Panc1 (cell line): ENCODE results near the gene DIPK1B. TPM values are rescaled to one million over a fixed set of nuclear protein-coding genes. Genes with fewer than 3 reads are reported as not detected.

Source experiments
- ATAC-seq: fragments of 200-7000 bp; cut with Tn5 transposase; 2 replicates; pipeline ENCODE4 v1.9.1; 2020; ENCODE audit warnings: mild to moderate bottlenecking, moderate library complexity
- BruUV-seq: library from RNA; stranded (reverse); fragments of 400-500 nt; replicated peaks from 2 replicates; lab custom pipeline; 2021; lab: Mats Ljungman, UMichigan
- CTCF ChIA-PET: fragments of 300-600 bp; sonication (Branson Sonifier 250); formaldehyde crosslinking; loops from one replicate; lab custom pipeline; 2022; ENCODE audit warnings: antibody characterized with exemption; lab: Charles Lee
- POLR2A ChIA-PET: fragments of 300-600 bp; sonication (Branson Sonifier 250); formaldehyde crosslinking; loops from one replicate; lab custom pipeline; 2022; ENCODE audit warnings: antibody characterized with exemption; lab: Charles Lee
- DNase-seq: peaks from one replicate; pipeline ENCODE4 v3.0.0-alpha.2; 2010; ENCODE audit warnings: low read depth, low spot score
- H3K27ac ChIP-seq: 2 replicates; pipeline ENCODE4 v1.5.1; 2011; ENCODE audit warnings: mild to moderate bottlenecking, low read length, inconsistent platforms
- H3K27me3 ChIP-seq: fragments of 200-500 bp; sonication (Bioruptor generic); 2 replicates; pipeline ENCODE4 v1.6.0; 2014; ENCODE audit warnings: low read length, inconsistent platforms; ENCODE audit not compliant: control insufficient read depth, insufficient read depth
- H3K36me3 ChIP-seq: fragments of 200-500 bp; sonication (Bioruptor generic); 2 replicates; pipeline ENCODE4 v1.5.1; 2014; ENCODE audit warnings: inconsistent platforms, mild to moderate bottlenecking, low read length, moderate library complexity; ENCODE audit not compliant: control insufficient read depth, insufficient read depth
- H3K4me1 ChIP-seq: 2 replicates; pipeline ENCODE4 v1.5.1; 2011; ENCODE audit warnings: inconsistent platforms, mild to moderate bottlenecking, low read length, moderate library complexity; ENCODE audit not compliant: control insufficient read depth, insufficient read depth
- H3K4me3 ChIP-seq, 2 experiments: 2 replicates each; pipeline ENCODE4 v1.5.1; 2011 to 2012; ENCODE audit warnings: low read depth in 2 of 2, low read length in 2 of 2, mild to moderate bottlenecking in 2 of 2, inconsistent platforms in 1 of 2, moderate library complexity in 1 of 2
- H3K9me3 ChIP-seq: fragments of 200-500 bp; sonication (Bioruptor generic); 2 replicates; pipeline ENCODE4 v1.5.1; 2014; ENCODE audit warnings: low read depth, mild to moderate bottlenecking, inconsistent platforms, low read length, moderate library complexity; ENCODE audit not compliant: control insufficient read depth, insufficient read depth
- POLR2AphosphoS5 ChIP-seq: IDR thresholded peaks from 2 replicates; pipeline ENCODE4 v1.6.1; 2012; ENCODE audit warnings: mild to moderate bottlenecking, low read depth, low read length, moderate library complexity
- REST ChIP-seq, 2 experiments: IDR thresholded peaks; 2 replicates each; pipeline ENCODE4 v1.6.1; 2011 to 2012; ENCODE audit warnings: low read depth in 2 of 2, control low read depth in 1 of 2, low read length in 1 of 2, mild to moderate bottlenecking in 1 of 2, moderate library complexity in 1 of 2; ENCODE audit not compliant: insufficient read depth in 1 of 2
- SIN3A ChIP-seq: IDR thresholded peaks from 2 replicates; pipeline ENCODE4 v1.6.1; 2012; ENCODE audit warnings: low read depth, mild to moderate bottlenecking, low read length, moderate library complexity, borderline replicate concordance; ENCODE audit not compliant: insufficient read depth
- TCF7L2 ChIP-seq: IDR thresholded peaks from 2 replicates; pipeline ENCODE4 v1.6.1; 2011; ENCODE audit warnings: mild to moderate bottlenecking, low read depth, low read length, inconsistent platforms
- in situ Hi-C: cut with HindIII; loops from 2 replicates; pipeline ENCODE4 v1.10.0; 2016; ENCODE audit warnings: low sequenced_read_pairs, low pct_unique_long_range_greater_than_20kb
- intact Hi-C: fragments of 100-400 bp; cut with micrococcal nuclease; formaldehyde crosslinking; loops from one replicate; pipeline ENCODE4 v1.10.0; 2022; ENCODE audit not compliant: unreplicated experiment
- total RNA-seq: library from RNA; stranded (reverse); gene quantifications from one replicate; pipeline ENCODE4 v1.2.1, GENCODE V29; 2021; ENCODE audit not compliant: unreplicated experiment
- TF ChIP-seq, protein P1 (sequence below): fragments of 450-650 bp; IDR thresholded peaks from 2 replicates; pipeline ENCODE4 v1.5.1; 2017; ENCODE audit warnings: mild to moderate bottlenecking

DIPK1B gene
- total RNA-seq, 1 experiment from 2014 or later, result 10.6 TPM

- Histone ChIP-seq H3K4me1 (peaks cover 25% of the 10 kb centered on the region), H3K27ac (no peak overlapping the region), H3K9me3 (no peaks in the 10 kb centered on the region), H3K36me3 (no peaks in the 10 kb centered on the region), H3K4me3 (no peak overlapping the region), H3K27me3 (no peaks in the 10 kb centered on the region)
- no peak for ATAC-seq
- DNase-seq, result no peak
- TF ChIP-seq, protein P1, sequence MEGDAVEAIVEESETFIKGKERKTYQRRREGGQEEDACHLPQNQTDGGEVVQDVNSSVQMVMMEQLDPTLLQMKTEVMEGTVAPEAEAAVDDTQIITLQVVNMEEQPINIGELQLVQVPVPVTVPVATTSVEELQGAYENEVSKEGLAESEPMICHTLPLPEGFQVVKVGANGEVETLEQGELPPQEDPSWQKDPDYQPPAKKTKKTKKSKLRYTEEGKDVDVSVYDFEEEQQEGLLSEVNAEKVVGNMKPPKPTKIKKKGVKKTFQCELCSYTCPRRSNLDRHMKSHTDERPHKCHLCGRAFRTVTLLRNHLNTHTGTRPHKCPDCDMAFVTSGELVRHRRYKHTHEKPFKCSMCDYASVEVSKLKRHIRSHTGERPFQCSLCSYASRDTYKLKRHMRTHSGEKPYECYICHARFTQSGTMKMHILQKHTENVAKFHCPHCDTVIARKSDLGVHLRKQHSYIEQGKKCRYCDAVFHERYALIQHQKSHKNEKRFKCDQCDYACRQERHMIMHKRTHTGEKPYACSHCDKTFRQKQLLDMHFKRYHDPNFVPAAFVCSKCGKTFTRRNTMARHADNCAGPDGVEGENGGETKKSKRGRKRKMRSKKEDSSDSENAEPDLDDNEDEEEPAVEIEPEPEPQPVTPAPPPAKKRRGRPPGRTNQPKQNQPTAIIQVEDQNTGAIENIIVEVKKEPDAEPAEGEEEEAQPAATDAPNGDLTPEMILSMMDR, result no peak
- TF ChIP-seq TCF7L2 (no peak), REST (IDR thresholded peaks at IDR 0.05; ENCODE audit: insufficient read depth in 1 of 2, low read depth in 2 of 2, low read length in 1 of 2) (no peak), POLR2AphosphoS5 (no peak), SIN3A (no peak)
- ChIA-PET CTCF (interaction anchor here (0.5 to 0.9 kb wide), 2 partner anchors 13 to 41 kb away, joined by 3 to 6 read pairs; no protein-coding TSS in a partner anchor), POLR2A (no interaction called here)
- in situ Hi-C loops, result no loop called here
- intact Hi-C loops, result no loop called here
- no TSS peak for BruUV-seq
Measured at GRCh38 chr9:136664000-136664915, 48.1 kb upstream of the DIPK1B start.

- in situ Hi-C loops (no loop called here), intact Hi-C loops (no loop called here)
- H3K36me3 ChIP-seq, result no peaks in the 10 kb centered on the region
- H3K9me3 ChIP-seq, result no peaks in the 10 kb centered on the region
- no TSS peak for BruUV-seq
- CTCF ChIA-PET, result interaction anchor here (0.8 kb wide), 1 partner anchor 29 kb away, joined by 3 read pairs; no protein-coding TSS in a partner anchor
- no peaks in the 10 kb centered on the region for H3K27me3 ChIP-seq
- peak overlapping the region; percentile 40 to 41 for H3K4me3 ChIP-seq
- H3K4me1 ChIP-seq, result peaks cover 33% of the 10 kb centered on the region
- TF ChIP-seq SIN3A (no peak), POLR2AphosphoS5 (no peak), REST (IDR thresholded peaks at IDR 0.05; ENCODE audit: insufficient read depth in 1 of 2, low read depth in 2 of 2, low read length in 1 of 2) (no peak), TCF7L2 (no peak)
- TF ChIP-seq, protein P1, result no peak
- DNase-seq (no peak), ATAC-seq (peak; percentile 50)
- peak overlapping the region; percentile 44; the same call in 1 of the 2 replicates for H3K27ac ChIP-seq
- POLR2A ChIA-PET, result no interaction called here
Measured at GRCh38 chr9:136665111-136665703, 47.2 kb upstream of the DIPK1B start.
